Breast epithelium (tissue), 3 donors: ENCODE measurements around the gene USP22.

Experiments
- CTCF ChIP-seq, 3 donors: fragments of 450-650 bp; IDR thresholded peaks; one replicate each; pipeline ENCODE4 v1.5.1; 2016 to 2017; ENCODE audit warnings: antibody characterized with exemption in 3 of 3, mild to moderate bottlenecking in 3 of 3, moderate library complexity in 3 of 3
- POLR2A ChIP-seq: fragments of 450-650 bp; IDR thresholded peaks from one replicate; pipeline ENCODE4 v1.6.1; 2016; ENCODE audit warnings: antibody characterized with exemption, mild to moderate bottlenecking, moderate library complexity

- TF ChIP-seq CTCF (IDR thresholded peaks at IDR 0.05) (no peak), POLR2A (no peak)
Measured at GRCh38 chr17:21016826-21017225, 26.0 kb downstream of the USP22 start.
